GM23248 (cell line): ENCODE measurements around the gene ARF1.

ENCODE experiments used
- EZH2 ChIP-seq: fragments of 200-600 bp; sonication (generic); IDR thresholded peaks from 2 replicates; pipeline ENCODE4 v1.6.1; 2018; ENCODE audit warnings: antibody characterized with exemption, mild to moderate bottlenecking; ENCODE audit not compliant: insufficient read depth, poor library complexity, severe bottlenecking
- EZH2phosphoT487 ChIP-seq: fragments of 200-600 bp; sonication (generic); IDR thresholded peaks from 2 replicates; pipeline ENCODE4 v1.6.1; 2018; ENCODE audit warnings: antibody characterized with exemption, moderate library complexity, mild to moderate bottlenecking, low read depth; ENCODE audit not compliant: insufficient read depth

DNA sequence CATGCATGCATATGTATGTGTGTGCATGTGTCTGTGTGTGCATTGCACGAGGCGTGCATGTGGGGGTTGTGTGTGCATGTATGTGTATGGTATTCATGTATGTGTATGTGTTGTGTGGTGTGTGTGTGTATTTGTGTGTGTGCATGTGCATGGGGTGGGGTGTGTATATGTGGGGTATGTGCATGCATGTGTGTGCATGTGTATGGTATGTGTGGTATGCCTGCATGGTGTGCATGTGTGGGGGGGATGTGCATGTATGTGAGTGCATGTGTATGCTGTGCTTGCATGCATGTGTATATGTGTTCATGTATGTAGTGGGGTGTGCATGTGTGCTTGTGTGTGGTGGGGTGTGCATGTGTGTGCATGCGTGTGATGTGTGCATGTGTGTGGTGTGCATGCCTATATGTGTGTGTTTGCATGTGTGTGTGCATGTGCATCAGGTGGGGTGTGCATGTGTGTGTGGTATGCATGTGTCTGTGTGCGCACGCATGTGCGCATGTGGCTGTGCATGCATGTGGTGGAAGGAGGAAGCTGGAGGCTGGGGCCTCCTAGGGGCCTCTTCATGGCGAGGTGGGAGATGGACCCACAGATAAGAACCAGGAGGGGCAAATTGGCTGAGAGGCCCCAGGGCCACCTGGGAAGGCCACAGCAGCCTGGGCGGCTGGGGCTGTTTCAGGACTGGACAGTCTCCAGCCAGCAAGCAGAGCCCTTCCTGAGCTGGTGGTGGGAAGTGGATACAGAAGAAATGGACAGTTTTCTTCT, 35.9 kb upstream of the ARF1 start:
- TF ChIP-seq EZH2phosphoT487: no peak
- no peak for TF ChIP-seq EZH2
